ENCODE data around the gene CABCOCO1.
"Not testable (repeated sequence)": the region's sequence is repeated elsewhere in the genome, so short reads cannot be mapped to it uniquely, and the experiment has no call there.

Gene CABCOCO1

GRCh38 chr10:61708846-61709245 lies 46.1 kb downstream of the CABCOCO1 start:
- no peak for FAIRE-seq
- no peak for DNase-seq (ENCODE audit: low spot score)

- DNase-seq (ENCODE audit: low spot score); FAIRE-seq: not testable (repeated sequence)
Observed at GRCh38 chr10:61712105-61712504, 49.4 kb downstream of the CABCOCO1 start.

- not testable (repeated sequence) for FAIRE-seq; DNase-seq (ENCODE audit: low spot score)
Observed at GRCh38 chr10:61719475-61719874, 56.7 kb downstream of the CABCOCO1 start.

- FAIRE-seq (no peak), DNase-seq (ENCODE audit: low spot score) (no peak)
Observed at GRCh38 chr10:61719906-61720305, 57.2 kb downstream of the CABCOCO1 start.

GRCh38 chr10:61721431-61721830 lies 58.7 kb downstream of the CABCOCO1 start:
- FAIRE-seq = no peak
- no peak for DNase-seq (ENCODE audit: low spot score)

GRCh38 chr10:61725221-61725620 lies 62.5 kb downstream of the CABCOCO1 start:
- DNase-seq (ENCODE audit: low spot score); FAIRE-seq: not testable (repeated sequence)

- FAIRE-seq (no peak), DNase-seq (ENCODE audit: low spot score) (no peak)
Observed at GRCh38 chr10:61729596-61729995, 66.9 kb downstream of the CABCOCO1 start.

GRCh38 chr10:61730671-61731070 lies 67.9 kb downstream of the CABCOCO1 start:
- no peak for DNase-seq (ENCODE audit: low spot score)
- FAIRE-seq = no peak

GRCh38 chr10:61731638-61732037 lies 68.9 kb downstream of the CABCOCO1 start:
- FAIRE-seq (no peak), DNase-seq (ENCODE audit: low spot score) (no peak)

- FAIRE-seq (no peak), DNase-seq (ENCODE audit: low spot score) (no peak)
Observed at GRCh38 chr10:61732629-61733278, 70.0 kb downstream of the CABCOCO1 start.

- DNase-seq (ENCODE audit: low spot score) (peak; percentile 54), FAIRE-seq (peak; percentile 59)
Observed at GRCh38 chr10:61733358-61733940, 70.7 kb downstream of the CABCOCO1 start.

GRCh38 chr10:61735882-61736281 lies 73.2 kb downstream of the CABCOCO1 start:
- no peak for FAIRE-seq
- DNase-seq (ENCODE audit: low spot score) = no peak

- DNase-seq (ENCODE audit: low spot score); FAIRE-seq: not testable (repeated sequence)
Observed at GRCh38 chr10:61737455-61737854, 74.7 kb downstream of the CABCOCO1 start.

- FAIRE-seq (no peak), DNase-seq (ENCODE audit: low spot score) (no peak)
Observed at GRCh38 chr10:61742812-61743211, 80.1 kb downstream of the CABCOCO1 start.

- DNase-seq (ENCODE audit: low spot score) = no peak
- no peak for FAIRE-seq
Observed at GRCh38 chr10:61744469-61744868, 81.7 kb downstream of the CABCOCO1 start.

GRCh38 chr10:61746377-61746776 lies 83.6 kb downstream of the CABCOCO1 start:
- FAIRE-seq = no peak
- DNase-seq (ENCODE audit: low spot score) = no peak

GRCh38 chr10:61747307-61747706 lies 84.6 kb downstream of the CABCOCO1 start:
- FAIRE-seq = no peak
- DNase-seq (ENCODE audit: low spot score) = no peak

- FAIRE-seq = no peak
Observed at GRCh38 chr10:61749291-61749690, 86.6 kb downstream of the CABCOCO1 start.

GRCh38 chr10:61750943-61751471 lies 88.3 kb downstream of the CABCOCO1 start:
- peak; percentile 60 for DNase-seq (ENCODE audit: low spot score)

More at GRCh38 chr10:61749291-61749690, 86.6 kb downstream of the CABCOCO1 start:
- DNase-seq (ENCODE audit: low spot score) = no peak

GRCh38 chr10:61751599-61751998 lies 88.9 kb downstream of the CABCOCO1 start:
- no peak for FAIRE-seq
- no peak for DNase-seq (ENCODE audit: low spot score)

More at GRCh38 chr10:61750943-61751471, 88.3 kb downstream of the CABCOCO1 start:
- no peak for FAIRE-seq

GRCh38 chr10:61752111-61753011 lies 89.6 kb downstream of the CABCOCO1 start:
- peak; percentile 31 for DNase-seq (ENCODE audit: low spot score)

GRCh38 chr10:61753453-61753852 lies 90.7 kb downstream of the CABCOCO1 start:
- no peak for DNase-seq (ENCODE audit: low spot score)
- FAIRE-seq = peak; percentile 27

More at GRCh38 chr10:61752111-61753011, 89.6 kb downstream of the CABCOCO1 start:
- no peak for FAIRE-seq
